SK-N-SH (cell line): ENCODE measurements around the gene KLHL18. TPM values are rescaled to one million over a fixed set of nuclear protein-coding genes. Genes with fewer than 3 reads are reported as not detected.

Experiments used
- CTCF ChIA-PET: fragments of 300-600, 350-600 bp; formaldehyde crosslinking; extraction: SDS; loops from one replicate; lab custom pipeline; 2021; lab: Yijun Ruan, JAX
- POLR2A ChIA-PET: fragments of 350-600 bp; sonication (Branson Sonifier 250); formaldehyde crosslinking; extraction: SDS; loops from one replicate; lab custom pipeline; 2020; ENCODE audit warnings: antibody characterized with exemption, inconsistent platforms; lab: Yijun Ruan, JAX
- DNase-seq: peaks from one replicate; pipeline ENCODE4 v3.0.0; 2012
- H2AFZ ChIP-seq: fragments of 200-600 bp; sonication (generic); 2 replicates; pipeline ENCODE4 v1.8.1; 2016; ENCODE audit warnings: antibody characterized with exemption, mild to moderate bottlenecking, low read depth
- H3F3A ChIP-seq: fragments of 200-600 bp; sonication (generic); replicated peaks from 2 replicates; pipeline ENCODE3; 2016; ENCODE audit warnings: antibody characterized with exemption, mild to moderate bottlenecking; ENCODE audit not compliant: insufficient read depth
- H3K27ac ChIP-seq, 2 experiments: fragments of 200-500 bp in 1 of 2; fragments of 200-600 bp in 1 of 2; sonication (Bioruptor generic) in 1 of 2; sonication (generic), shearing (Covaris generic) in 1 of 2; 2 replicates each; pipeline versions ENCODE4 v1.5.1 to v1.6.1; 2014 to 2016; ENCODE audit warnings: low read depth in 2 of 2, inconsistent platforms in 1 of 2, low read length in 1 of 2, mild to moderate bottlenecking in 1 of 2, mixed read lengths in 1 of 2
- H3K27me3 ChIP-seq: fragments of 200-600 bp; sonication (generic), shearing (Covaris generic); 2 replicates; pipeline ENCODE4 v1.6.1; 2016; ENCODE audit warnings: mixed run types; ENCODE audit not compliant: insufficient read depth
- H3K36me3 ChIP-seq, 2 experiments: fragments of 200-500 bp in 1 of 2; fragments of 200-600 bp in 1 of 2; sonication (Bioruptor generic) in 1 of 2; sonication (generic) in 1 of 2; replicated peaks in 1 of 2; 2 replicates each; pipeline versions ENCODE3 to v1.5.1; 2014 to 2016; ENCODE audit warnings: low read length in 1 of 2, mild to moderate bottlenecking in 1 of 2; ENCODE audit not compliant: insufficient read depth in 2 of 2, control insufficient read depth in 1 of 2
- H3K4me1 ChIP-seq, 2 experiments: fragments of 200-500 bp in 1 of 2; fragments of 200-600 bp in 1 of 2; sonication (Bioruptor generic) in 1 of 2; sonication (generic), shearing (Covaris generic) in 1 of 2; 2 replicates each; pipeline versions ENCODE4 v1.5.1 to v1.6.1; 2014 to 2016; ENCODE audit warnings: low read depth in 1 of 2, low read length in 1 of 2, mixed run types in 1 of 2; ENCODE audit not compliant: insufficient read depth in 2 of 2, control insufficient read depth in 1 of 2
- H3K4me2 ChIP-seq: fragments of 200-600 bp; sonication (generic), shearing (Covaris generic); 2 replicates; pipeline ENCODE4 v1.6.1; 2017; ENCODE audit warnings: mixed run types
- H3K4me3 ChIP-seq, 2 experiments: fragments of 200-500 bp in 1 of 2; fragments of 200-600 bp in 1 of 2; sonication (Bioruptor generic) in 1 of 2; sonication (generic), shearing (Covaris generic) in 1 of 2; 2 replicates each; pipeline versions ENCODE4 v1.5.1 to v1.8.1; 2014 to 2016; ENCODE audit warnings: low read depth in 2 of 2, inconsistent platforms in 1 of 2, low read length in 1 of 2, mild to moderate bottlenecking in 1 of 2, mixed read lengths in 1 of 2, moderate library complexity in 1 of 2
- H3K79me2 ChIP-seq: fragments of 200-600 bp; sonication (generic); 2 replicates; pipeline ENCODE4 v1.8.1; 2017; ENCODE audit warnings: mild to moderate bottlenecking; ENCODE audit not compliant: insufficient read depth
- H3K9ac ChIP-seq: fragments of 200-600 bp; sonication (generic); 2 replicates; pipeline ENCODE4 v1.6.1; 2017; ENCODE audit warnings: mixed run types
- H3K9me2 ChIP-seq: fragments of 200-600 bp; sonication (generic); 2 replicates; pipeline ENCODE4 v1.6.1; 2017; ENCODE audit warnings: mixed run types
- H3K9me3 ChIP-seq: fragments of 200-600 bp; sonication (generic); 2 replicates; pipeline ENCODE4 v1.6.1; 2017; ENCODE audit warnings: mixed run types, mild to moderate bottlenecking, moderate library complexity
- H4K20me1 ChIP-seq: fragments of 200-600 bp; sonication (generic); 2 replicates; pipeline ENCODE4 v1.6.1; 2017; ENCODE audit warnings: mild to moderate bottlenecking, mixed run types; ENCODE audit not compliant: insufficient read depth
- CHD2 ChIP-seq: fragments of 150-350 bp; IDR thresholded peaks from 2 replicates; pipeline ENCODE4 v1.6.1; 2018; ENCODE audit warnings: low read length; ENCODE audit not compliant: partially characterized antibody
- CTCF ChIP-seq: fragments of 200-600 bp; sonication (generic); IDR thresholded peaks from 2 replicates; pipeline ENCODE4 v1.6.1; 2017; ENCODE audit warnings: antibody characterized with exemption, mild to moderate bottlenecking, moderate library complexity
- EZH2phosphoT487 ChIP-seq: fragments of 200-600 bp; sonication (generic); IDR thresholded peaks from 2 replicates; pipeline ENCODE4 v1.6.1; 2017; ENCODE audit warnings: low read depth, mixed run types, mild to moderate bottlenecking, antibody characterized with exemption, moderate library complexity, borderline replicate concordance
- FOSL2 ChIP-seq: IDR thresholded peaks from 2 replicates; pipeline ENCODE4 v1.4.0; 2012; ENCODE audit warnings: low read depth, mild to moderate bottlenecking, moderate library complexity, borderline replicate concordance
- GABPA ChIP-seq: IDR thresholded peaks from 2 replicates; pipeline ENCODE4 v1.4.0; 2012; ENCODE audit warnings: low read depth, mild to moderate bottlenecking
- GATA2 ChIP-seq: sonication (generic); formaldehyde crosslinking; IDR thresholded peaks from 2 replicates; pipeline ENCODE4 v1.5.0; 2020; ENCODE audit warnings: mild to moderate bottlenecking, missing genetic modification reagents
- IRF3 ChIP-seq: fragments of 150-350 bp; IDR thresholded peaks from 2 replicates; pipeline ENCODE4 v1.6.1; 2016; ENCODE audit warnings: mild to moderate bottlenecking, low read depth, low read length
- MAX ChIP-seq: IDR thresholded peaks from 2 replicates; pipeline ENCODE4 v1.4.0; 2012; ENCODE audit warnings: low read depth
- MXI1 ChIP-seq: IDR thresholded peaks from 2 replicates; pipeline ENCODE4 v1.6.1; 2012; ENCODE audit warnings: mild to moderate bottlenecking, low read depth, low read length, improper control_type of control experiment
- NFIC ChIP-seq: IDR thresholded peaks from 2 replicates; pipeline ENCODE4 v1.4.0; 2012; ENCODE audit warnings: borderline replicate concordance
- NRF1 ChIP-seq: IDR thresholded peaks from 2 replicates; pipeline ENCODE4 v1.6.1; 2012; ENCODE audit warnings: low read depth, mild to moderate bottlenecking, low read length
- POLR2AphosphoS5 ChIP-seq: IDR thresholded peaks from 2 replicates; pipeline ENCODE4 v1.6.1; 2012; ENCODE audit warnings: low read depth, low read length
- RAD21 ChIP-seq: IDR thresholded peaks from 2 replicates; pipeline ENCODE4 v1.6.1; 2012; ENCODE audit warnings: mild to moderate bottlenecking, low read length
- RFX5 ChIP-seq: IDR thresholded peaks from 2 replicates; pipeline ENCODE4 v1.6.1; 2012; ENCODE audit warnings: mild to moderate bottlenecking, improper control_type of control experiment, low read length
- TAF1 ChIP-seq: IDR thresholded peaks from 2 replicates; pipeline ENCODE4 v1.6.1; 2012; ENCODE audit warnings: low read depth, mild to moderate bottlenecking, low read length, moderate library complexity, borderline replicate concordance
- TCF12 ChIP-seq: IDR thresholded peaks from 2 replicates; pipeline ENCODE4 v1.4.0; 2012
- USF1 ChIP-seq: IDR thresholded peaks from 2 replicates; pipeline ENCODE4 v1.4.0; 2012; ENCODE audit warnings: low read depth, borderline replicate concordance
- USF2 ChIP-seq: fragments of 150-350 bp; IDR thresholded peaks from 2 replicates; pipeline ENCODE4 v1.6.1; 2017; ENCODE audit warnings: antibody characterized with exemption, low read length, low read depth, borderline replicate concordance
- YY1 ChIP-seq: IDR thresholded peaks from 2 replicates; pipeline ENCODE4 v1.4.0; 2012; ENCODE audit warnings: low read depth, mild to moderate bottlenecking
- whole genome bisulfite sequencing: methylation state at CpG from one replicate; pipeline ENCODE4 v1.1.6; 2017; ENCODE audit warnings: low lambda C conversion rate; 5-methylcytosine and 5-hydroxymethylcytosine counted together
- polyA plus RNA-seq, 3 experiments: library from polyadenylated mRNA; depleted of rRNA; stranded (reverse); fragments of >200 nt; gene quantifications; 2 replicates each; pipeline ENCODE4 v1.2.3, GENCODE V29; 2012

KLHL18 gene
- polyA plus RNA-seq, 1 of the 3 experiments (the other 2 are of a cell fraction): 55.2 TPM

GRCh38 chr3:47295322-47295721 lies 12.6 kb downstream of the KLHL18 start:
- no peak overlapping the region for H2AFZ ChIP-seq
- peaks cover 0 to 3% of the 10 kb centered on the region in 2 experiments for H3K36me3 ChIP-seq
- no peaks in the 10 kb centered on the region for H3K27me3 ChIP-seq
- TF ChIP-seq RAD21 (no peak), NFIC (no peak), USF1 (no peak), CHD2 (no peak), MAX (no peak), NRF1 (no peak), IRF3 (no peak)
- TF ChIP-seq, all 33 proteins: peak for 0
- Histone ChIP-seq H3K27ac (no peak overlapping the region), H3K4me2 (no peak overlapping the region), H3F3A (peaks cover 5% of the 10 kb centered on the region), H3K9ac (no peak overlapping the region), H3K9me3 (no peaks in the 10 kb centered on the region), H3K79me2 (peaks cover 53% of the 10 kb centered on the region; the same call in 1 of the 2 replicates), H3K4me1 (no peaks in the 10 kb centered on the region), H3K9me2 (no peaks in the 10 kb centered on the region), H3K4me3 (no peak overlapping the region), H4K20me1 (no peaks in the 10 kb centered on the region; the same call in 1 of the 2 replicates)
- DNase-seq: no peak
- ChIA-PET CTCF (interaction anchor here (2.0 kb wide), 1 partner anchor 29 kb away, joined by 8 read pairs; no protein-coding TSS in a partner anchor), POLR2A (interaction anchor here (0.5 kb wide), 1 partner anchor 244 kb away, joined by 3 read pairs; no protein-coding TSS in a partner anchor)
- WGBS: 93% methylated on average over 2 of the region's 2 CpGs

GRCh38 chr3:47295976-47296375 lies 13.2 kb downstream of the KLHL18 start:
- POLR2A ChIA-PET: no interaction called here

More at GRCh38 chr3:47295976-47296375, 13.2 kb downstream of the KLHL18 start:
- no peaks in the 10 kb centered on the region for H3K36me3 ChIP-seq
- H3K4me1 ChIP-seq: no peaks in the 10 kb centered on the region
- H3K4me2 ChIP-seq: no peak overlapping the region
- no peak overlapping the region for H3K9ac ChIP-seq
- TF ChIP-seq TAF1: no peak
- no peak for TF ChIP-seq CTCF
- no peak for TF ChIP-seq GATA2 (CRISPR knock-in tag)
- no peak for TF ChIP-seq FOSL2
- TF ChIP-seq USF2: no peak
- TF ChIP-seq RAD21: no peak
- TF ChIP-seq TCF12: no peak
- no peak for TF ChIP-seq USF1
- no peak for TF ChIP-seq YY1
- TF ChIP-seq GABPA: no peak
- TF ChIP-seq RFX5: no peak
- no peak for TF ChIP-seq EZH2phosphoT487
- TF ChIP-seq MXI1: no peak
- no peak for TF ChIP-seq POLR2AphosphoS5
- no peak overlapping the region for H2AFZ ChIP-seq
- H3K27ac ChIP-seq: no peak overlapping the region
- CTCF ChIA-PET: no interaction called here
- H3K79me2 ChIP-seq: peaks cover 51% of the 10 kb centered on the region; the same call in 1 of the 2 replicates
- H3K9me3 ChIP-seq: no peaks in the 10 kb centered on the region
- no peak overlapping the region for H3K4me3 ChIP-seq
- DNase-seq: no peak
- WGBS: 98% methylated on average over 6 of the region's 6 CpGs
- H3K27me3 ChIP-seq: no peaks in the 10 kb centered on the region
- H4K20me1 ChIP-seq: no peaks in the 10 kb centered on the region; the same call in 1 of the 2 replicates
- peaks cover 5% of the 10 kb centered on the region for H3F3A ChIP-seq
- no peaks in the 10 kb centered on the region for H3K9me2 ChIP-seq
